CD4-positive, alpha-beta T cell (primary cell): ENCODE measurements around the gene ROBO4. TPM values are rescaled to one million over a fixed set of nuclear protein-coding genes. Genes with fewer than 3 reads are reported as not detected.

Experiments
- ATAC-seq: fragments of 200-7000 bp; cut with Tn5 transposase; one replicate; pipeline ENCODE4 v1.10.0; 2022; ENCODE audit warnings: mild to moderate bottlenecking; ENCODE audit not compliant: poor library complexity
- CTCF ChIA-PET: fragments of 350-600 bp; sonication (Branson Sonifier 250); formaldehyde crosslinking; loops from one replicate; lab custom pipeline; 2021; ENCODE audit warnings: antibody characterized with exemption, inconsistent platforms; lab: Charles Lee
- POLR2A ChIA-PET: fragments of 350-600 bp; sonication (Branson Sonifier 250); formaldehyde crosslinking; loops from one replicate; lab custom pipeline; 2021; ENCODE audit warnings: antibody characterized with exemption, inconsistent platforms; lab: Charles Lee
- DNase-seq, 14 experiments: peaks; one replicate each; pipeline ENCODE4 v3.0.0-alpha.2; 2013 to 2020; ENCODE audit warnings: mixed read lengths in 2 of 14
- H3K27ac ChIP-seq, 2 donors: one replicate each; pipeline versions ENCODE4 v1.5.1 to v1.7.0; 2013; ENCODE audit warnings: low read length in 2 of 2, low read depth in 1 of 2, mild to moderate bottlenecking in 1 of 2
- H3K27me3 ChIP-seq, 2 experiments: 1 replicate in 1 of 2; 2 replicates in 1 of 2; pipeline versions ENCODE4 v1.6.1 to v1.7.0; 2013; ENCODE audit warnings: low read length in 2 of 2, control low read depth in 1 of 2, mild to moderate bottlenecking in 1 of 2, moderate library complexity in 1 of 2; ENCODE audit not compliant: insufficient read depth in 2 of 2, control insufficient read depth in 1 of 2
- H3K36me3 ChIP-seq: one replicate; pipeline ENCODE4 v1.6.1; 2013; ENCODE audit warnings: low read length, control low read depth; ENCODE audit not compliant: insufficient read depth
- H3K4me1 ChIP-seq: one replicate; pipeline ENCODE4 v1.6.1; 2013; ENCODE audit warnings: low read length, control low read depth; ENCODE audit not compliant: insufficient read depth
- H3K4me3 ChIP-seq: one replicate; pipeline ENCODE4 v1.5.1; 2013; ENCODE audit warnings: mild to moderate bottlenecking, low read length, moderate library complexity
- H3K9me3 ChIP-seq, 2 experiments: 1 replicate in 1 of 2; 2 replicates in 1 of 2; pipeline versions ENCODE4 v1.6.1 to v1.7.0; 2013; ENCODE audit warnings: low read length in 2 of 2, mild to moderate bottlenecking in 2 of 2, control low read depth in 1 of 2, moderate library complexity in 1 of 2; ENCODE audit not compliant: control insufficient read depth in 1 of 2, insufficient read depth in 1 of 2
- H3K27ac Mint-ChIP-seq: one replicate; pipeline ENCODE4 v1.8.0; 2020; ENCODE audit warnings: mixed read lengths
- H3K27me3 Mint-ChIP-seq: one replicate; pipeline ENCODE4 v1.8.0; 2021; ENCODE audit warnings: mixed read lengths
- H3K36me3 Mint-ChIP-seq: one replicate; pipeline ENCODE4 v1.8.0; 2021; ENCODE audit warnings: low read depth, mixed read lengths
- H3K4me1 Mint-ChIP-seq: one replicate; pipeline ENCODE4 v1.8.0; 2021; ENCODE audit warnings: low read depth, mixed read lengths
- H3K4me3 Mint-ChIP-seq: one replicate; pipeline ENCODE4 v1.8.0; 2020; ENCODE audit warnings: mild to moderate bottlenecking, mixed read lengths
- H3K9me3 Mint-ChIP-seq: one replicate; pipeline ENCODE4 v1.8.0; 2020; ENCODE audit warnings: mixed read lengths
- intact Hi-C, 2 experiments: fragments of 100-400 bp; cut with DNase I in 1 of 2; cut with micrococcal nuclease in 1 of 2; formaldehyde crosslinking; loops; one replicate each; pipeline versions ENCODE4 v1.15.1 to v1.9.0; 2023 to 2025; cut with DNase I, micrococcal nuclease
- total RNA-seq, 174 experiments: library from RNA in 2 of 174; stranded (reverse) in 2 of 174; gene quantifications; one replicate each; pipeline ENCODE4 v1.2.3 and lab custom pipeline; 2021 to 2026
- TF ChIP-seq, protein P1 (sequence below): fragments of 200-600 bp; IDR thresholded peaks from one replicate; pipeline ENCODE4 v1.8.0; 2022; ENCODE audit warnings: antibody characterized with exemption, mild to moderate bottlenecking

ROBO4 gene
- total RNA-seq, 2 experiments from 2014 or later, result not detected

DNA sequence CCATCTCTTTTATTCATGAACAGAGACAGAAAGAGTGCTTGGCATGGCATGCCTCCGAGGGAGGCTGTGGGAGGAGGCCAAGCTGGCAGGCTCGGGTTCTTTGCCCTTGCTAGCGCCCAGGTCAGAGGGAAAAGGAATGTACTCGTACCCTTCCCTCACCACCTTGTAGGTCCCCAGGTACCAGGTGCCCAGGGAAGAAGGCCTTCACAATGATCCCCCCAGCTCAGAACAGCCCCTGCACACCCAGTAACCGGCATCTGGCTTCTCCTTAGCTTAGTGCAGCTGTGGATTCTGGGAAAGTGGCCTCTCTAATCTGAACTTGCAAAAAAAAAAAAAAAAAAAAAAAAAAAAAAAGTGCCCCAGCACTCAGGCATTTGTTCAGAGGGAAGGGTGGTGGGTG lies 22.7 kb upstream of the ROBO4 start:
- DNase-seq (no peak), ATAC-seq (no peak)
- intact Hi-C loops, result loop anchor here (2.0 to 5.0 kb wide), 3 partner anchors 30 to 44 kb away; no protein-coding TSS in a partner anchor
- H3K36me3 ChIP-seq, result no peaks in the 10 kb centered on the region
- Mint-ChIP-seq H3K27ac (peak overlapping the region; percentile 52), H3K36me3 (no peaks in the 10 kb centered on the region), H3K27me3 (no peaks in the 10 kb centered on the region), H3K4me1 (peaks cover 42% of the 10 kb centered on the region), H3K4me3 (peak overlapping the region; percentile 85), H3K9me3 (no peaks in the 10 kb centered on the region)
- H3K4me1 ChIP-seq, result peaks cover 27% of the 10 kb centered on the region
- no peaks in the 10 kb centered on the region for H3K27me3 ChIP-seq
- TF ChIP-seq, protein P1, sequence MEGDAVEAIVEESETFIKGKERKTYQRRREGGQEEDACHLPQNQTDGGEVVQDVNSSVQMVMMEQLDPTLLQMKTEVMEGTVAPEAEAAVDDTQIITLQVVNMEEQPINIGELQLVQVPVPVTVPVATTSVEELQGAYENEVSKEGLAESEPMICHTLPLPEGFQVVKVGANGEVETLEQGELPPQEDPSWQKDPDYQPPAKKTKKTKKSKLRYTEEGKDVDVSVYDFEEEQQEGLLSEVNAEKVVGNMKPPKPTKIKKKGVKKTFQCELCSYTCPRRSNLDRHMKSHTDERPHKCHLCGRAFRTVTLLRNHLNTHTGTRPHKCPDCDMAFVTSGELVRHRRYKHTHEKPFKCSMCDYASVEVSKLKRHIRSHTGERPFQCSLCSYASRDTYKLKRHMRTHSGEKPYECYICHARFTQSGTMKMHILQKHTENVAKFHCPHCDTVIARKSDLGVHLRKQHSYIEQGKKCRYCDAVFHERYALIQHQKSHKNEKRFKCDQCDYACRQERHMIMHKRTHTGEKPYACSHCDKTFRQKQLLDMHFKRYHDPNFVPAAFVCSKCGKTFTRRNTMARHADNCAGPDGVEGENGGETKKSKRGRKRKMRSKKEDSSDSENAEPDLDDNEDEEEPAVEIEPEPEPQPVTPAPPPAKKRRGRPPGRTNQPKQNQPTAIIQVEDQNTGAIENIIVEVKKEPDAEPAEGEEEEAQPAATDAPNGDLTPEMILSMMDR, result no peak
- ChIA-PET POLR2A (interaction anchor here (0.9 to 3.9 kb wide), 5 partner anchors 30 to 191 kb away, joined by 3 to 21 read pairs (median 5); partner anchors contain the start of genes CCDC15 and TMEM218), CTCF (interaction anchor here (1.0 to 1.1 kb wide), 2 partner anchors 54 to 672 kb away, joined by 3 to 4 read pairs; partner anchors contain the start of gene STT3A)
- peak overlapping the region; percentile 43 for H3K4me3 ChIP-seq
- H3K9me3 ChIP-seq, result no peaks in the 10 kb centered on the region
- H3K27ac ChIP-seq, result no peak overlapping the region

DNA sequence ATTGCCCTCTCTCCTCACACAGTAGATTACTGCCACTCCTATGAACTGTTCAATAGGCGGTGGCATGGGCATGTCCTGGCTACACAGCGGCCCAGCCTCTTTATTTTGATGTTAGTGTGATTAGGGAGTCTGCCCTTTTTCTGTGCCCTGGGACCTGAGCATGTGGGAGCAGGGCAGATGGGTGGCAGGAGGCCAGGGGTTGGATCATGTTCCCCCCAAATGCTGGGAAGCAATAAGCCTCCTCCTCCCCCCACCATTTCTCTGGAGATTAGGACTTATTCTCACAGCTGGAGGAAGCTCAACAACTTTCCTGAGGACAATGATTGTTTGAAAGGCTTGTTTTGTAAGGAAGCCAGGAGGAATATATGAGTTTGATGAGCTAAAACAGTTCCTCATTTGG lies 22.2 kb upstream of the ROBO4 start:
- TF ChIP-seq, protein P1, result no peak
- no peak overlapping the region for H3K27ac Mint-ChIP-seq

DNA sequence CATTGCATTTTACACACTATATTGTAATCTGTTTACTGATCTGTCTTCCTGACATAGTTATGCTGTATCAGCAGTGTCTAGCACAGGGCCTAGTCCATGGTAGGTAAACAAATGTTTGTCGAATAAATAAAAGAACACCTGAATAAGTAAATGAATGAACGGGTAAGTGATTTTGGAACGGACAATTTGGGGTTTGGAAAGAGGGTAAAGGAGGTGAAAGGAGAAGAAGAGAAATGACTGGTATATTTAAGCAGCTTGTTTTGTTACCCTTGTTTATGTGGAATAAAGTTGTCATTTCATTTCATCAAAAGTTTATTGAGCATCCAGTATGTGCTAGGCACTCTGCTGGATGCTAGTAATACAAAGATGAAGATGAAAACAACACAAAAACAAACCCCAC lies 21.3 kb upstream of the ROBO4 start, which contains the start of gene HEPN1:
Gene HEPN1 (plus strand): TSS at position 301 of the 400 bp plus-strand sequence.
- Mint-ChIP-seq H3K36me3 (no peaks in the 10 kb centered on the region), H3K9me3 (no peaks in the 10 kb centered on the region), H3K4me3 (peak within 1 kb of the TSS; percentile 35), H3K4me1 (peaks cover 29% of the 10 kb centered on the region), H3K27ac (no peak within 1 kb of the TSS), H3K27me3 (no peaks in the 10 kb centered on the region)
- ATAC-seq, result no peak
- ChIA-PET POLR2A (no interaction called here), CTCF (no interaction called here)
- Histone ChIP-seq H3K27ac (no peak within 1 kb of the TSS), H3K9me3 (no peaks in the 10 kb centered on the region), H3K36me3 (no peaks in the 10 kb centered on the region), H3K27me3 (no peaks in the 10 kb centered on the region), H3K4me3 (no peak within 1 kb of the TSS), H3K4me1 (peaks cover 27% of the 10 kb centered on the region)
- no peak for DNase-seq
- TF ChIP-seq, protein P1, result no peak
- intact Hi-C loops, result loop anchor here in 1 of 2 experiments (5.0 kb wide), 1 partner anchor 223 kb away; no protein-coding TSS in a partner anchor

More for the DNA sequence above, 22.2 kb upstream of the ROBO4 start:
- H3K4me1 Mint-ChIP-seq, result peaks cover 38% of the 10 kb centered on the region
- no peak overlapping the region for H3K27ac ChIP-seq
- H3K27me3 Mint-ChIP-seq, result no peaks in the 10 kb centered on the region
- no peak overlapping the region for H3K4me3 ChIP-seq
- H3K4me1 ChIP-seq, result peaks cover 27% of the 10 kb centered on the region
- H3K9me3 Mint-ChIP-seq, result no peaks in the 10 kb centered on the region
- no peaks in the 10 kb centered on the region for H3K36me3 ChIP-seq
- intact Hi-C loops, result loop anchor here (2.0 to 5.0 kb wide), 4 partner anchors 31 to 222 kb away; no protein-coding TSS in a partner anchor
- no peaks in the 10 kb centered on the region for H3K36me3 Mint-ChIP-seq
- H3K27me3 ChIP-seq, result no peaks in the 10 kb centered on the region
- ChIA-PET POLR2A (interaction anchor here (1.2 to 3.9 kb wide), 4 partner anchors 31 to 192 kb away, joined by 3 to 21 read pairs (median 7); partner anchors contain the start of genes CCDC15 and TMEM218), CTCF (interaction anchor here (1.0 to 1.1 kb wide), 2 partner anchors 53 to 673 kb away, joined by 3 to 4 read pairs; partner anchors contain the start of gene STT3A)
- H3K9me3 ChIP-seq, result no peaks in the 10 kb centered on the region
- DNase-seq, result no peak
- ATAC-seq, result no peak
- H3K4me3 Mint-ChIP-seq, result peak overlapping the region; percentile 35
